Liver (tissue), 9 donors: ENCODE results near the gene EMP2. TPM values are rescaled to one million over a fixed set of nuclear protein-coding genes. Genes with fewer than 3 reads are reported as not detected.

Experiments used
- DNase-seq: peaks from one replicate; pipeline ENCODE4 v3.0.0-alpha.2; 2017; ENCODE audit warnings: low spot score
- H3K27ac ChIP-seq, 2 donors: one replicate each; pipeline ENCODE4 v1.7.0; 2013; ENCODE audit warnings: inconsistent platforms in 2 of 2, low read length in 2 of 2, control low read depth in 1 of 2, low read depth in 1 of 2, mild to moderate bottlenecking in 1 of 2
- H3K27me3 ChIP-seq, 4 donors: one replicate each; pipeline versions ENCODE4 v1.6.1 to v1.7.0; 2013; ENCODE audit warnings: low read length in 3 of 4, inconsistent platforms in 1 of 4, mild to moderate bottlenecking in 1 of 4, moderate library complexity in 1 of 4; ENCODE audit not compliant: control insufficient read depth in 4 of 4, insufficient read depth in 4 of 4
- H3K36me3 ChIP-seq, 4 donors: one replicate each; pipeline versions ENCODE4 v1.6.1 to v1.7.0; 2013; ENCODE audit warnings: low read length in 3 of 4, mild to moderate bottlenecking in 3 of 4, low read depth in 1 of 4, moderate library complexity in 1 of 4; ENCODE audit not compliant: control insufficient read depth in 4 of 4, insufficient read depth in 3 of 4
- H3K4me1 ChIP-seq, 4 donors: one replicate each; pipeline versions ENCODE4 v1.6.1 to v1.7.0; 2013; ENCODE audit warnings: low read length in 3 of 4, mild to moderate bottlenecking in 3 of 4, moderate library complexity in 1 of 4; ENCODE audit not compliant: control insufficient read depth in 4 of 4, insufficient read depth in 4 of 4
- H3K4me3 ChIP-seq, 3 donors: one replicate each; pipeline versions ENCODE4 v1.6.1 to v1.7.0; 2013; ENCODE audit warnings: low read length in 3 of 3, control low read depth in 1 of 3, low read depth in 1 of 3, mild to moderate bottlenecking in 1 of 3
- H3K9ac ChIP-seq, 2 donors: one replicate each; pipeline ENCODE4 v1.7.0; 2013; ENCODE audit warnings: low read length in 2 of 2, mild to moderate bottlenecking in 2 of 2, moderate library complexity in 2 of 2, control low read depth in 1 of 2, low read depth in 1 of 2
- H3K9me3 ChIP-seq, 4 donors: one replicate each; pipeline versions ENCODE4 v1.6.1 to v1.7.0; 2013; ENCODE audit warnings: low read length in 3 of 4; ENCODE audit not compliant: control insufficient read depth in 4 of 4
- ATF3 ChIP-seq: IDR thresholded peaks from 2 replicates; pipeline ENCODE4 v1.6.1; 2016; ENCODE audit warnings: antibody characterized with exemption
- CTCF ChIP-seq: fragments of 150-350 bp; IDR thresholded peaks from 2 replicates; pipeline ENCODE4 v1.5.1; 2017; ENCODE audit warnings: improper control_type of control experiment, low read depth, low read length; ENCODE audit not compliant: missing input control
- EGR1 ChIP-seq, 2 donors: IDR thresholded peaks; 2 replicates each; pipeline ENCODE4 v1.6.1; 2016 to 2018; ENCODE audit warnings: antibody characterized with exemption in 2 of 2, low read depth in 2 of 2
- FOXA1 ChIP-seq: IDR thresholded peaks from 2 replicates; pipeline ENCODE4 v1.6.1; 2016; ENCODE audit warnings: antibody characterized with exemption
- FOXA2 ChIP-seq: IDR thresholded peaks from 2 replicates; pipeline ENCODE4 v1.6.1; 2016; ENCODE audit warnings: antibody characterized with exemption
- GABPA ChIP-seq, 2 donors: IDR thresholded peaks in 1 of 2; conservative IDR thresholded peaks in 1 of 2; 2 replicates each; pipeline ENCODE4 v1.6.1; 2016; ENCODE audit warnings: antibody characterized with exemption in 2 of 2, mild to moderate bottlenecking in 1 of 2, moderate library complexity in 1 of 2
- HNF4A ChIP-seq, 2 donors: conservative IDR thresholded peaks; 2 replicates each; pipeline ENCODE4 v1.6.1; 2016; ENCODE audit warnings: antibody characterized with exemption in 2 of 2, mild to moderate bottlenecking in 2 of 2
- HNF4G ChIP-seq: IDR thresholded peaks from 2 replicates; pipeline ENCODE4 v1.6.1; 2016; ENCODE audit warnings: antibody characterized with exemption
- JUND ChIP-seq, 2 donors: IDR thresholded peaks; 2 replicates each; pipeline ENCODE4 v1.6.1; 2016; ENCODE audit warnings: antibody characterized with exemption in 2 of 2
- NR2F2 ChIP-seq: IDR thresholded peaks from 2 replicates; pipeline ENCODE4 v1.6.1; 2016; ENCODE audit warnings: antibody characterized with exemption
- RAD21 ChIP-seq, 2 donors: IDR thresholded peaks; 2 replicates each; pipeline ENCODE4 v1.6.1; 2016; ENCODE audit warnings: antibody characterized with exemption in 2 of 2, mild to moderate bottlenecking in 2 of 2
- RXRA ChIP-seq, 2 donors: IDR thresholded peaks; 2 replicates each; pipeline ENCODE4 v1.6.1; 2017 to 2018; ENCODE audit warnings: antibody characterized with exemption in 2 of 2, mild to moderate bottlenecking in 1 of 2
- SP1 ChIP-seq: IDR thresholded peaks from 2 replicates; pipeline ENCODE4 v1.6.1; 2018; ENCODE audit warnings: antibody characterized with exemption, mild to moderate bottlenecking
- TAF1 ChIP-seq: conservative IDR thresholded peaks from 2 replicates; pipeline ENCODE4 v1.6.1; 2016; ENCODE audit warnings: antibody characterized with exemption, mild to moderate bottlenecking
- YY1 ChIP-seq: IDR thresholded peaks from 2 replicates; pipeline ENCODE4 v1.6.1; 2016; ENCODE audit warnings: antibody characterized with exemption, mild to moderate bottlenecking
- WGBS: extraction: QIAGEN DNeasy Blood & Tissue Kit; methylation state at CpG from one replicate; pipeline ENCODE4 v1.1.7; 2013; 5-methylcytosine and 5-hydroxymethylcytosine counted together
- polyA plus RNA-seq, 2 donors: library from polyadenylated mRNA; stranded (reverse) in 1 of 2; unstranded in 1 of 2; fragments of 200-250 nt in 1 of 2; fragments of >200 nt in 1 of 2; fragmentation: Nextera tagmentation in 1 of 2; extraction: Ambion mirVana in 1 of 2; gene quantifications; one replicate each; pipeline versions ENCODE4 v1.2.1 to v1.2.3, GENCODE V29; 2013 to 2015
- total RNA-seq, 2 donors: library from RNA; depleted of rRNA; stranded (reverse); fragments of >200 nt; gene quantifications; one replicate each; pipeline ENCODE4 v1.2.3, GENCODE V29; 2014
- TF ChIP-seq, protein P1 (sequence below): IDR thresholded peaks from 2 replicates; pipeline ENCODE4 v1.6.1; 2016; ENCODE audit warnings: antibody characterized with exemption
- TF ChIP-seq, protein P2 (sequence below): IDR thresholded peaks from 2 replicates; pipeline ENCODE4 v1.6.1; 2016; ENCODE audit warnings: antibody characterized with exemption, mild to moderate bottlenecking
- donor health status: healthy.
- donor health status: healthy.
- donor health status: healthy.
- donor health status: healthy.
- donor health status: healthy.

Gene EMP2
- total and polyA plus RNA-seq, 4 donors = 6.2 to 138 (median 66.7) TPM

- TF ChIP-seq ATF3 (no peak), CTCF (no peak), HNF4A (conservative IDR thresholded peaks at IDR 0.05) (no peak), YY1 (no peak), RXRA (IDR thresholded peaks at IDR 0.05) (no peak), FOXA2 (no peak), HNF4G (no peak), RAD21 (IDR thresholded peaks at IDR 0.05) (no peak), FOXA1 (no peak), JUND (IDR thresholded peaks at IDR 0.05) (no peak), NR2F2 (no peak), TAF1 (no peak)
- TF ChIP-seq, protein P1, sequence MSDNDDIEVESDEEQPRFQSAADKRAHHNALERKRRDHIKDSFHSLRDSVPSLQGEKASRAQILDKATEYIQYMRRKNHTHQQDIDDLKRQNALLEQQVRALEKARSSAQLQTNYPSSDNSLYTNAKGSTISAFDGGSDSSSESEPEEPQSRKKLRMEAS = no peak
- TF ChIP-seq, protein P2, sequence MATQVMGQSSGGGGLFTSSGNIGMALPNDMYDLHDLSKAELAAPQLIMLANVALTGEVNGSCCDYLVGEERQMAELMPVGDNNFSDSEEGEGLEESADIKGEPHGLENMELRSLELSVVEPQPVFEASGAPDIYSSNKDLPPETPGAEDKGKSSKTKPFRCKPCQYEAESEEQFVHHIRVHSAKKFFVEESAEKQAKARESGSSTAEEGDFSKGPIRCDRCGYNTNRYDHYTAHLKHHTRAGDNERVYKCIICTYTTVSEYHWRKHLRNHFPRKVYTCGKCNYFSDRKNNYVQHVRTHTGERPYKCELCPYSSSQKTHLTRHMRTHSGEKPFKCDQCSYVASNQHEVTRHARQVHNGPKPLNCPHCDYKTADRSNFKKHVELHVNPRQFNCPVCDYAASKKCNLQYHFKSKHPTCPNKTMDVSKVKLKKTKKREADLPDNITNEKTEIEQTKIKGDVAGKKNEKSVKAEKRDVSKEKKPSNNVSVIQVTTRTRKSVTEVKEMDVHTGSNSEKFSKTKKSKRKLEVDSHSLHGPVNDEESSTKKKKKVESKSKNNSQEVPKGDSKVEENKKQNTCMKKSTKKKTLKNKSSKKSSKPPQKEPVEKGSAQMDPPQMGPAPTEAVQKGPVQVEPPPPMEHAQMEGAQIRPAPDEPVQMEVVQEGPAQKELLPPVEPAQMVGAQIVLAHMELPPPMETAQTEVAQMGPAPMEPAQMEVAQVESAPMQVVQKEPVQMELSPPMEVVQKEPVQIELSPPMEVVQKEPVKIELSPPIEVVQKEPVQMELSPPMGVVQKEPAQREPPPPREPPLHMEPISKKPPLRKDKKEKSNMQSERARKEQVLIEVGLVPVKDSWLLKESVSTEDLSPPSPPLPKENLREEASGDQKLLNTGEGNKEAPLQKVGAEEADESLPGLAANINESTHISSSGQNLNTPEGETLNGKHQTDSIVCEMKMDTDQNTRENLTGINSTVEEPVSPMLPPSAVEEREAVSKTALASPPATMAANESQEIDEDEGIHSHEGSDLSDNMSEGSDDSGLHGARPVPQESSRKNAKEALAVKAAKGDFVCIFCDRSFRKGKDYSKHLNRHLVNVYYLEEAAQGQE = no peak
- no peak for DNase-seq
- Histone ChIP-seq H3K4me3 (no peak overlapping the region), H3K27ac (no peak overlapping the region), H3K9me3 (no peaks in the 10 kb centered on the region), H3K4me1 (no peaks in the 10 kb centered on the region), H3K9ac (no peak overlapping the region), H3K36me3 (peaks cover 0 to 4% (median 0%) of the 10 kb centered on the region in 4 donors), H3K27me3 (no peaks in the 10 kb centered on the region)
- 91% methylated on average over 6 of the region's 6 CpGs for WGBS
Measured at GRCh38 chr16:10502776-10503175, 77.6 kb downstream of the EMP2 start.

DNA sequence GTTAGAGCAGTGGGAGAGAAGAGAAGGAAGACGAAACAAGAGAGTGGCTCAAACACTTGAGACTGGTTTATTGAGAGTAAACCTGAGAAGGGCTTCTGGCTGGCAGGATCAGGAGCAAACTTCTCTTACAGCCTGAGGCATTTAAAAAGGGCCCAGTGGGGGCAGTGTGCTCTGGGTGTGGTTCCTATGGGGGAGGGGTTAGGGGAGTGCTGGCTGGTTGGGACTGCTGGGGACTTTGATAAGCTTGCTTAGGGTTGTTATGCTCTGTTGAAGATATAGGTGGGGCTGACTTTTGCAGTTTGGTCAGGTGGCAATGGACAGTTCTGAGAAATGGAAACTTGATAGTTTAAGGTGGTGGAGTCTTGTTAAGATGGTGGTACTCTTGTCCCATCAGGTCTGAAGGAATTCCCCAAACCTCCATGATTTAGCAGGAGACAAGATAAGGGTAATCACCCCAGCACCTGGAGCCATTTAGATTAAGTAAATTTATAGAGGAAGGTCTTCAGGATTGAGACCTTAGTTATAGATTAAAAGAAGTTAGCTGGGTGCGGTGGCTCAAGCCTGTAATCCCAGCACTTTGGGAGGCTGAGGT is 79.3 kb downstream of the EMP2 start:
- 89% methylated on average over 2 of the region's 2 CpGs for WGBS
- no peaks in the 10 kb centered on the region for H3K27me3 ChIP-seq
- H3K4me3 ChIP-seq = no peak overlapping the region
- no peak overlapping the region for H3K9ac ChIP-seq
- TF ChIP-seq EGR1 (IDR thresholded peaks at IDR 0.05; ENCODE audit: low read depth in 2 of 2) (no peak), SP1 (no peak), FOXA2 (no peak), HNF4A (conservative IDR thresholded peaks at IDR 0.05) (no peak), GABPA (IDR thresholded peaks at IDR 0.05 in 1 of 2, conservative IDR thresholded peaks at IDR 0.05 in 1 of 2) (no peak), NR2F2 (no peak), RXRA (IDR thresholded peaks at IDR 0.05) (no peak), FOXA1 (no peak), YY1 (no peak), RAD21 (IDR thresholded peaks at IDR 0.05) (no peak), TAF1 (no peak), CTCF (no peak), JUND (IDR thresholded peaks at IDR 0.05) (no peak), HNF4G (no peak)
- TF ChIP-seq, protein P2 = no peak
- TF ChIP-seq, protein P1 = no peak
- no peaks in the 10 kb centered on the region for H3K4me1 ChIP-seq
- H3K27ac ChIP-seq = no peak overlapping the region
- DNase-seq = no peak
- no peaks in the 10 kb centered on the region for H3K9me3 ChIP-seq
- peaks cover 0 to 4% (median 0%) of the 10 kb centered on the region in 4 donors for H3K36me3 ChIP-seq
